Endodermal cell (in vitro differentiated cells): Measurements from ENCODE around the gene TRIM41. TPM values are rescaled to one million over a fixed set of nuclear protein-coding genes. Genes with fewer than 3 reads are reported as not detected.

ENCODE experiments used
- DNase-seq: peaks from one replicate; pipeline ENCODE4 v3.0.0-alpha.2; 2017
- H3K27ac ChIP-seq: 2 replicates; pipeline ENCODE4 v1.5.1; 2013; ENCODE audit warnings: mild to moderate bottlenecking, low read depth, low read length, moderate library complexity
- H3K27me3 ChIP-seq: 2 replicates; pipeline ENCODE4 v1.6.1; 2013; ENCODE audit warnings: mild to moderate bottlenecking, low read length, moderate library complexity; ENCODE audit not compliant: insufficient read depth, control insufficient read depth, poor library complexity, severe bottlenecking
- H3K36me3 ChIP-seq: 2 replicates; pipeline ENCODE4 v1.7.0; 2013; ENCODE audit warnings: mild to moderate bottlenecking, low read length, moderate library complexity; ENCODE audit not compliant: control insufficient read depth, insufficient read depth
- H3K4me1 ChIP-seq: one replicate; pipeline ENCODE4 v1.7.0; 2013; ENCODE audit warnings: low read length; ENCODE audit not compliant: control insufficient read depth, insufficient read depth
- H3K4me3 ChIP-seq: 2 replicates; pipeline ENCODE4 v1.5.1; 2013; ENCODE audit warnings: mild to moderate bottlenecking, low read length, moderate library complexity
- H3K9ac ChIP-seq: 2 replicates; pipeline ENCODE4 v1.6.1; 2013; ENCODE audit warnings: mild to moderate bottlenecking, low read length, moderate library complexity; ENCODE audit not compliant: poor library complexity, severe bottlenecking; ENCODE audit errors: extremely low read depth
- H3K9me3 ChIP-seq: 2 replicates; pipeline ENCODE4 v1.6.1; 2013; ENCODE audit warnings: mild to moderate bottlenecking, low read length, moderate library complexity; ENCODE audit not compliant: control insufficient read depth
- H3K27ac Mint-ChIP-seq: 2 replicates; pipeline ENCODE4 v1.8.0; 2020; ENCODE audit warnings: mixed read lengths
- H3K27me3 Mint-ChIP-seq: 2 replicates; pipeline ENCODE4 v1.8.0; 2021; ENCODE audit warnings: mild to moderate bottlenecking, mixed read lengths; ENCODE audit not compliant: insufficient read depth
- H3K36me3 Mint-ChIP-seq: 2 replicates; pipeline ENCODE4 v1.8.0; 2020; ENCODE audit warnings: low read depth, mixed read lengths
- H3K4me1 Mint-ChIP-seq: 2 replicates; pipeline ENCODE4 v1.8.0; 2020; ENCODE audit warnings: mixed read lengths
- H3K4me3 Mint-ChIP-seq: 2 replicates; pipeline ENCODE4 v1.8.0; 2020; ENCODE audit warnings: mild to moderate bottlenecking, moderate library complexity, mixed read lengths
- H3K9me3 Mint-ChIP-seq: 2 replicates; pipeline ENCODE4 v1.8.0; 2020; ENCODE audit warnings: mild to moderate bottlenecking, mixed read lengths
- WGBS, 2 experiments: methylation state at CpG; one replicate each; pipeline versions ENCODE4 v1.1.5 to v1.1.7; 2013; ENCODE audit warnings: missing lambda C conversion rate in 2 of 2, mixed read lengths in 1 of 2; ENCODE audit not compliant: insufficient coverage in 1 of 2, insufficient read length in 1 of 2; 5-methylcytosine and 5-hydroxymethylcytosine counted together
- total RNA-seq, 2 donors: library from RNA; stranded (reverse); fragmentation: NEBNext Ultra II Directional in 1 of 2; extraction: Animal tissue kit (Norgen Biotek cat#: 25700) in 1 of 2; gene quantifications; 2 replicates in 1 of 2; 3 replicates in 1 of 2; pipeline ENCODE4 v1.2.1, GENCODE V29; 2021
- TF ChIP-seq, protein P1 (sequence below): fragments of 200-600 bp; sonication (generic); conservative IDR thresholded peaks from 2 replicates; pipeline ENCODE4 v1.5.0; 2021; ENCODE audit warnings: antibody characterized with exemption, mild to moderate bottlenecking

TRIM41 gene
- total RNA-seq, 2 donors from 2014 or later, result 37.5 to 41.7 TPM

GRCh38 chr5:181260720-181261319, 37.7 kb downstream of the TRIM41 start, which contains the start of gene TRIM52:
TSS of gene TRIM52 (minus strand) at chr5:181261143. CDS start at chr5:181260813, 330 bp downstream.
- peak within 1 kb of the TSS; percentile 84 for H3K4me3 Mint-ChIP-seq
- H3K27ac Mint-ChIP-seq, result peak within 1 kb of the TSS; percentile 85
- 0% methylated on average over 12 to 43 of the region's 43 CpGs for WGBS, 2 experiments
- Histone ChIP-seq H3K9ac (peak within 1 kb of the TSS; percentile 94), H3K4me1 (no peaks in the 10 kb centered on the region), H3K4me3 (peak within 1 kb of the TSS; percentile 86), H3K27ac (peak within 1 kb of the TSS; percentile 90), H3K36me3 (peaks cover 33% of the 10 kb centered on the region), H3K9me3 (no peaks in the 10 kb centered on the region), H3K27me3 (no peaks in the 10 kb centered on the region)
- peaks cover 28% of the 10 kb centered on the region for H3K36me3 Mint-ChIP-seq
- H3K9me3 Mint-ChIP-seq, result no peaks in the 10 kb centered on the region
- peak; percentile 97 for DNase-seq
- H3K27me3 Mint-ChIP-seq, result no peaks in the 10 kb centered on the region
- peaks cover 19% of the 10 kb centered on the region for H3K4me1 Mint-ChIP-seq
- TF ChIP-seq, protein P1, sequence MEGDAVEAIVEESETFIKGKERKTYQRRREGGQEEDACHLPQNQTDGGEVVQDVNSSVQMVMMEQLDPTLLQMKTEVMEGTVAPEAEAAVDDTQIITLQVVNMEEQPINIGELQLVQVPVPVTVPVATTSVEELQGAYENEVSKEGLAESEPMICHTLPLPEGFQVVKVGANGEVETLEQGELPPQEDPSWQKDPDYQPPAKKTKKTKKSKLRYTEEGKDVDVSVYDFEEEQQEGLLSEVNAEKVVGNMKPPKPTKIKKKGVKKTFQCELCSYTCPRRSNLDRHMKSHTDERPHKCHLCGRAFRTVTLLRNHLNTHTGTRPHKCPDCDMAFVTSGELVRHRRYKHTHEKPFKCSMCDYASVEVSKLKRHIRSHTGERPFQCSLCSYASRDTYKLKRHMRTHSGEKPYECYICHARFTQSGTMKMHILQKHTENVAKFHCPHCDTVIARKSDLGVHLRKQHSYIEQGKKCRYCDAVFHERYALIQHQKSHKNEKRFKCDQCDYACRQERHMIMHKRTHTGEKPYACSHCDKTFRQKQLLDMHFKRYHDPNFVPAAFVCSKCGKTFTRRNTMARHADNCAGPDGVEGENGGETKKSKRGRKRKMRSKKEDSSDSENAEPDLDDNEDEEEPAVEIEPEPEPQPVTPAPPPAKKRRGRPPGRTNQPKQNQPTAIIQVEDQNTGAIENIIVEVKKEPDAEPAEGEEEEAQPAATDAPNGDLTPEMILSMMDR, result peak; percentile 24

DNA sequence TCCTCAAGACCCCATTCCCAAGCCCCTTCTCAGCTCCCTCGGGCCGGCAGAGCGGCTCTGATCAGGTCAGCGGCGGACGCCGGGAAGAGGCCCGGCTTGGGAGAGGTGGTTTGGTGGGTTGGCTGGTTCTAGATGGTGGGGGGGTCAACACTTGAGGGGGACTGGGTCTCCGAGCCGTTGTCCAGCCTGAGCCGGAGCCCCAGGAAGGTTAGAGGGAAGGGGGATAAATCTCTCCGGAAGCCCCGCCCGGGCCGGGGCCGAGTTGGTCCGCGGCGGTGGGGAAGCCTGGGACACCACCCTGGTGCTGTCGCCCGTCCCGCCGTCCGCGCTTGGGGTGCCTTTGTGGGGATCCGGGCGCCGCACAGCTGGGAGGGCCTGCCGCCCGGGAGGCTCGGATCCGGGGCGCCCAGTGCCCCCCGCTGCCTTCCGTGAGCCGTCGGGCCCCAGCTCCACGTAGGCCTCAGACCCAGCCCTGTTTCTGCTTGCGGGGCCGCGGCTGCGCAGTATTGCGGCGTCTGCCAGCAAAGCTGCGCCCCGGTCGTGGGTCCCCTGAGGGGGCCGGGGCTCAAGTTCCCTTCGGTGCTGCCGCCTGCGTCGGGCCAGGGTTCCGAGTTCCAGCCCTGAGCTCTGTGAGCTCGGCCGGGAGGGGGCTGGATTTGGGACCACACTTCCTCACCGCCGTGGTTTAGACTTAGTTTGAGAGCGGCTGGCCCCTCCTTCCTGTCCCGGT, 38.4 kb downstream of the TRIM41 start:
- Mint-ChIP-seq H3K27ac (peak overlapping the region; percentile 85), H3K36me3 (peaks cover 21% of the 10 kb centered on the region), H3K4me1 (peaks cover 26% of the 10 kb centered on the region), H3K4me3 (peak overlapping the region; percentile 84), H3K27me3 (no peaks in the 10 kb centered on the region), H3K9me3 (no peaks in the 10 kb centered on the region)
- Histone ChIP-seq H3K4me1 (peaks cover 2% of the 10 kb centered on the region), H3K27me3 (no peaks in the 10 kb centered on the region), H3K9ac (peak overlapping the region; percentile 94), H3K9me3 (no peaks in the 10 kb centered on the region), H3K4me3 (peak overlapping the region; percentile 86), H3K27ac (peak overlapping the region; percentile 90), H3K36me3 (peaks cover 26% of the 10 kb centered on the region)
- DNase-seq, result peak; percentile 90
- 0 to 1% methylated on average over 13 to 59 of the region's 59 CpGs for WGBS, 2 experiments
- TF ChIP-seq, protein P1, result peak; percentile 33

- no peak overlapping the region for H3K27ac Mint-ChIP-seq
These were observed 40.6 kb downstream of the TRIM41 start for GRCh38 chr5:181263633-181264032.

More at GRCh38 chr5:181263633-181264032, 40.6 kb downstream of the TRIM41 start:
- Histone ChIP-seq H3K4me3 (no peak overlapping the region), H3K36me3 (peaks cover 15% of the 10 kb centered on the region), H3K27ac (no peak overlapping the region), H3K9me3 (no peaks in the 10 kb centered on the region), H3K9ac (no peak overlapping the region), H3K4me1 (peaks cover 5% of the 10 kb centered on the region), H3K27me3 (no peaks in the 10 kb centered on the region)
- TF ChIP-seq, protein P1, result no peak
- Mint-ChIP-seq H3K9me3 (no peaks in the 10 kb centered on the region), H3K36me3 (peaks cover 13% of the 10 kb centered on the region), H3K4me1 (peaks cover 39% of the 10 kb centered on the region), H3K4me3 (no peak overlapping the region), H3K27me3 (no peaks in the 10 kb centered on the region)
- DNase-seq, result no peak
- WGBS, 2 experiments, result 93 to 94% methylated on average over 4 to 5 of the region's 5 CpGs
